Muscle layer of colon (tissue), 2 donors: ENCODE measurements around the gene GPX3.
A peak's percentile ranks its signal among the peaks of the same experiment; 100 is the strongest.

Experiments used
- H3K27ac ChIP-seq: one replicate; pipeline ENCODE4 v1.7.0; 2013; ENCODE audit warnings: low read depth, mild to moderate bottlenecking, low read length, moderate library complexity
- H3K27me3 ChIP-seq, 2 donors: one replicate each; pipeline ENCODE4 v1.7.0; 2013; ENCODE audit warnings: low read length in 2 of 2, mild to moderate bottlenecking in 2 of 2; ENCODE audit not compliant: insufficient read depth in 2 of 2, control insufficient read depth in 1 of 2
- H3K36me3 ChIP-seq: one replicate; pipeline ENCODE4 v1.7.0; 2013; ENCODE audit warnings: mild to moderate bottlenecking, low read length; ENCODE audit not compliant: insufficient read depth
- H3K4me1 ChIP-seq: one replicate; pipeline ENCODE4 v1.7.0; 2013; ENCODE audit warnings: mild to moderate bottlenecking, low read length; ENCODE audit not compliant: insufficient read depth
- H3K4me3 ChIP-seq, 2 donors: one replicate each; pipeline ENCODE4 v1.7.0; 2013; ENCODE audit warnings: low read length in 2 of 2, low read depth in 1 of 2, mild to moderate bottlenecking in 1 of 2, moderate library complexity in 1 of 2
- H3K9ac ChIP-seq: one replicate; pipeline ENCODE4 v1.7.0; 2013; ENCODE audit warnings: low read length
- H3K9me3 ChIP-seq: one replicate; pipeline ENCODE4 v1.7.0; 2013; ENCODE audit warnings: mild to moderate bottlenecking, low read length
- donor health status: abdominal sarcoma.
- donor health status: Adenocarcinoma of cecum.

Gene GPX3

DNA sequence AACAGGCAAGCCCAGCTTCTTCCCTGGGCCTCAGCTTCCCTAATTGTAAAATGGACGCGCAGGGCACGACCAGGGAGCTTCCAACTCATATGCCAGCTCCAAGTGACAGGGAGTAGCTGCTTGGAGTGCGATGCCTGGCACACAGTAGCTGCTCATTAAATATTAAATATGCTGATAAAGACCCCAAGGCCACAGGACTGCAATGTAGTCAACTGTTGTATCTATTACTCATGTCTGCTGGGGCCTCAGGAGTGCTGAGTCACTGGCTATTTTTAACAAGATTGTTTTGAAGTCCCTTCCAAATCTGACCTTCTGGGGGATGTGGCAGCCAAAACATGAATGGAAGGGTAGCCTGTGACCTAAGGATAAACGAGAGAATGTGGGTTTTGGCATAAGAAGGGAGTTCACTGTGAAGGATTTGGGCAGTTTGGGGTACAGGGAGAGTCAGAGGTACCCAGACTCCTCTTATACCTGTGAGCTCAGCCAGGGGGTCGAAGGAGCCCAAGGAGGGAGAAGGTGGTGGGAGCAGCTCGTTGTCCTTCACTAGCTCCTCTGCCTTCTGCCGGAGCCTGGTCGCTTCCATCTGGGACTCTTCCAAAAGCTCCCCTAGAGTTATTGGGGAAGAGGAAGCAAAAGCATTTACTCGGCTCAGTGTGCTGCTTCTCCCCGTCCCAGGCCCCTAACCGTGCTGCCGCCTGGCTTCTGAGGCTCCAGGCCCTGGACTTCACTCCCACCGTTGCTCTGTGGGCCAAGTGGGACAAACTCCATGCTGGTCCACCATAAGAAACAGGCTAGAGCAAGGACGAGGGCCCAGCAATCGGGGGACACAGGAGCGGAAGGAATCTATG, 43.0 kb downstream of the GPX3 start:
- Histone ChIP-seq H3K4me3 (peak overlapping the region in 1 of 2 donors; percentile 12), H3K36me3 (peaks cover 31% of the 10 kb centered on the region), H3K27ac (peak overlapping the region; percentile 61), H3K9me3 (no peaks in the 10 kb centered on the region), H3K4me1 (peaks cover 66% of the 10 kb centered on the region), H3K9ac (no peak overlapping the region), H3K27me3 (no peaks in the 10 kb centered on the region)

DNA sequence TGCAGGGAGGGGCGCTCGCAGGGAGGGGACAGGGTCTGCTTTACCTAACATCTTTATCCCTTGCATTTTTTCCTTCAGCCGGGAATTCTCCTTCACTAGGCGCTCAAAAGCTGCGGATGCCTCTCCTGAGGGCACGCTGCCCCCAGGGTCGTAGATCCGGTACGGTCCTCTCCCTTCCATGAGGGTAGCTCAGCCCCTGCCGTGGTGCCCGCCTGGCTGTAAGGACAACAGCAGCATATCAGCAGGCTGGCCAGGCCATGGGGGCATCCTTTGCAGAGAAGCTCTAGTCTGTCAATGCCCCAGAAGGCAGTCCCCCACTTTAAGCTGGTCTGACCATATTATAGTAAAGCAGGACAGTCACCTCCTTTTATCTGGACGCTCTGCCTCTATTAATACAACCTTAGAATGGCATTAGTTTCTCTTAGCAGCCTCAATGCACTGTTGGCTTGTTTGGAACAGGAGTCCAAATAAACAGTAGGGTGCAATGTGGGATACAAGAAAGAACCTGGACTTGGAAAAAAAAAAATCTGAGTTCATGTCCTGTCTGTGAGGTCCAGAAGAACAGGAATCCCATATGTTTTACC, 44.6 kb downstream of the GPX3 start:
- Histone ChIP-seq H3K36me3 (peaks cover 18% of the 10 kb centered on the region), H3K27ac (no peak overlapping the region), H3K9me3 (no peaks in the 10 kb centered on the region), H3K9ac (no peak overlapping the region), H3K4me1 (peaks cover 70% of the 10 kb centered on the region), H3K4me3 (no peak overlapping the region), H3K27me3 (no peaks in the 10 kb centered on the region)

DNA sequence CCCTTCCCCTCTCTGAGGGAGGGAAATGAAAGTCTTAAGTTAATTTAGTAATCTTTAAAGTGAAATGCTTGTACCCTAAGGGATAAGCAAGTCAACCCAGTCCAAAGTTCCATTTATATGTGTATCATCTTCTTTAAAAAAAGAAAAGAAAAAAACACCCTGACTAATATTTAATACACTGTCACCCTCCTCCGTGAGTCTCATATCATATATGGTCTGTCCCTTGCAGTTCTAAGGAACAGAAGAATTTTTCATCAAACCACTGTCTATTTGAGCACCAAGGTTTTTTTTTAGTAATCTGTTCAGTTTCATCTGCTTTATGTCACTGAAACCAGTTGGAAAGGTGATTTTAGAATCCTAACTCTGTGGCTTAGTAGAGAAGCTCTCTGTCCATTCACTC, 45.2 kb downstream of the GPX3 start:
- Histone ChIP-seq H3K36me3 (peaks cover 18% of the 10 kb centered on the region), H3K27ac (no peak overlapping the region), H3K4me1 (peaks cover 66% of the 10 kb centered on the region), H3K4me3 (no peak overlapping the region), H3K27me3 (no peaks in the 10 kb centered on the region), H3K9ac (no peak overlapping the region), H3K9me3 (no peaks in the 10 kb centered on the region)

DNA sequence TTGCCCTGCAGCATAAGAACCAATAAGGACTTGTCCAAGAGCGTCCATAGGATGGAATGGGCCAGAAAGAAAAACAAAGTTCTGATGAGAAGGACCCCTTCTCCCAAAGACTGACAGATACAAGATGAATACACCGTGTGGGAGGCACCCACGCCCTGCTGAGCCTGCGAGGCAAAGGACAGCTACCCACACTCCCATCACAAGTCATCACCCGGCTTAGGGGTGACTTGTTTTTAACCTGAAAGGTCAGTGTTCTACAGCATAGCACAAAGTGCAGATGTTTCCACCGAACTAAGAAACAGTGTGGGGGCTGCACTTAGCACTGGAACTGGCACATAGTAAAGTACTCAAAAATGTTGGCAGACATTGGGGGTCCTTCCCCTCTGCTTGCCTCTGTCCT, 46.5 kb downstream of the GPX3 start:
- H3K36me3 ChIP-seq = peaks cover 8% of the 10 kb centered on the region
- H3K4me1 ChIP-seq = peaks cover 69% of the 10 kb centered on the region
- no peaks in the 10 kb centered on the region for H3K27me3 ChIP-seq
- no peak overlapping the region for H3K9ac ChIP-seq
- no peaks in the 10 kb centered on the region for H3K9me3 ChIP-seq
- H3K27ac ChIP-seq = no peak overlapping the region
- H3K4me3 ChIP-seq = no peak overlapping the region

DNA sequence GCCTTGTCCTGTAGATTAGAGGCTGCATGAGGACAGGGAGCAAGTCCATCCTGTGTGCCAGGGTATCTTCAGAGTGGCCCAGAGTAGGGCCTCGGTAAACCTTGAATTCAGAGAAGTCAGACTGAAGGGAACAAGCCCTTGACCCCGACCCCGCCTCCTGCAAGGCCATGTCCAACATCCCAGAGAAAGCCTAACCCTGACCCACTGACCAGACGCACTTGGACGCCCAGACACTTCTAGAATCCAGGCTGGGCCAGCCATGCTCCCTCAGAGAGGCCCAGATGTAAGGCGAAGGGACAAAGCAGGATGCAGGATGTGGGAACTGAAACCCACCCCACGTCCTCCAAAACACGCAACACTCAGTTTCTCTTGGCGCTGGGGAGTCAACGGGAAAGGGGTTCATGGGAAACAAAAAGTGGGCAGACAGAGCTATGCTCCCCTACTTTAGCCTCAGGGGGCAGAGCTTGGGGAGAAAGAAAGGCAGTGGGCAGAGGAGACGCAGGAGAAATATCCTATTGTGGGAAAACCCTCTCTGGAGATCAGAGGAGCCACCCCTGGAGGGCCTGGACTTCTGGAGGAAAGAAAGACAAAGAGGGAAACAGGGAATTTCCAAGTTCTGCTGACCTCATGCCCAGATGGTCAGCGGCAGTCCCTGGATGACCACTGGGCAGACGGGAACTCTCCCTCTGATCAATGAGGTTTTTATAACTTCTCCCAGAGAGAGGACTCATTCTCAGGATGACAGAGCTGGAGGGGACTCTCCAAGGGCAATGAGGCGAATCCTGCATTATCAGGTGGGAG, 47.4 kb downstream of the GPX3 start:
- no peaks in the 10 kb centered on the region for H3K36me3 ChIP-seq
- peak overlapping the region; percentile 67 for H3K27ac ChIP-seq
- peaks cover 60% of the 10 kb centered on the region for H3K4me1 ChIP-seq

DNA sequence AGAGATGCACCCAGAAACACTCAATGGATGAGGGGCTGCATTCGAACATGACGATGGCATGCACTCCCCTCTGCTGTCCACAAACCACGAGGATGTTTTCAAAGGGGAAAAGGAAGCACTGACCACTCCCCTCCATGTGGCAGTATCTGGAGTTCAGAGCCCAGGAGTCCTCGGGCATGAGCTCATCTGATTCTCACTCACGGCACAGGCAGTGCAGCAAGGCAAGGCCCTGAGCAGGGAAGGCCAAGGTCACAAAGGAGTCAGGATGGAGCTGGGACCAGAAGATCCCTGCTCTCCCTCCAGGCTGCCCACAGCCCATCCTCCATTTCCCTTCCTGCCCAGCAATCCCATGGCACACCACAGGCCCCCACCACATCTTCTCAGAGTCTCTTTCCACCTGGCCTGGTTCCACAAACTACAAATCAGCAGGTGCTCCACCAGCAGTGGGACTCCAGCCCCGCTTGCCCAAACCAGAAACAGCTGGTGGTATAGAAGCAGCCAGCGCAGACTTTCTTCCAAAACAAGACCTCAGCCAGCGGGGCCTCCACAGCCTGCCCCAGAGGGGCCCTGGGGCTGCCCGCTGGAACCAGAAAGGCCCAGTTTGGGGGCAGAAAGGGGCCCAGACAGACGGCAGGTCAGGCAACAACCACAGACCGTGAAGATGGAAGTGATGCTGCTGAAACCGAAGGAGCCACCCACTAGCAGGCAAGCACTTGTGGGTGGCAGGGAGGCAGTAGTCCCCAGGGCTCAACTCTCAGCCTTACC, 48.2 kb downstream of the GPX3 start:
- H3K4me3 ChIP-seq = no peak overlapping the region
- peak overlapping the region; percentile 67 for H3K27ac ChIP-seq
- H3K27me3 ChIP-seq = no peaks in the 10 kb centered on the region
- H3K4me1 ChIP-seq = peaks cover 52% of the 10 kb centered on the region
- H3K9me3 ChIP-seq = no peaks in the 10 kb centered on the region
- H3K9ac ChIP-seq = no peak overlapping the region
- H3K36me3 ChIP-seq = no peaks in the 10 kb centered on the region

More for the DNA sequence above, 47.4 kb downstream of the GPX3 start:
- no peak overlapping the region for H3K4me3 ChIP-seq
- no peak overlapping the region for H3K9ac ChIP-seq
- H3K27me3 ChIP-seq = no peaks in the 10 kb centered on the region
- no peaks in the 10 kb centered on the region for H3K9me3 ChIP-seq

DNA sequence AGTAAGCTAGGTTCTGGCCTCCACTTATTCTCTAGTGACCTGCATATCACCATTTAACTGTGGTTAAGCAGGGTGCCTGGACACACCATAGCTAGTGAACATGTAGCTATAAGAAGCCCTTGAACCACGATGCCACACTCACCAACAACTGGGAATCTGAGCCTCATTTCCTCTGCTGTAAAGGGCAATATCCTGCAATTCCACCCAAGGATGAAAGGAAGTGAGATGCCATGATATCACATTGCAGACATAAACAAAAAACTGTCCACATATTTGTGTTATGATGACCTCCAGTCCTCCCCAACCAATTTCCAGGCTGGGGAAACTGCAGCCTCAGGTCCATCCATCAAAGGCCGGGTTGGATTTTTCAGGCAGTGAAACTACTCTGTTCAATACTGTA, 50.1 kb downstream of the GPX3 start:
- peaks cover 38% of the 10 kb centered on the region for H3K4me1 ChIP-seq
- H3K36me3 ChIP-seq = no peaks in the 10 kb centered on the region
- no peak overlapping the region for H3K4me3 ChIP-seq
- no peak overlapping the region for H3K27ac ChIP-seq
- H3K27me3 ChIP-seq = no peaks in the 10 kb centered on the region
- no peak overlapping the region for H3K9ac ChIP-seq
- H3K9me3 ChIP-seq = no peaks in the 10 kb centered on the region

DNA sequence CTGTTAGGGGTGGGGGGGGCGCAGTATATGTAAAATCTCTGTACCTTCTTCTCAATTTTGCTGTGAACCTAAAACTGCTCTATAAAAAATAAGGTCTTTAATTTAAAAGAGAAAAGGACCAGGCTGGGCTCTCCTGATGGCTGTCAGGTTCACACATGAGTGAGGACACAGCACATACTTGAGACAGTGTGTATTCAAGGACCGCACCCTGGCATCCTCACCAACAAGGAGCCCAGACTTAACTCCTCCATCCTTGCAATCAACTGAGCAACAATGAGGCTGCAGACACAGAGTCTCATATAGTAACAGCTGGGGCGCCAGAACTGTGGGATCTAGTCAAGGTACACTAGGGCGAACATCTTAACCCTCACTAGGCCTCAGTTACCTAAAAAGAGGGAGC, 50.6 kb downstream of the GPX3 start:
- Histone ChIP-seq H3K27me3 (no peaks in the 10 kb centered on the region), H3K9ac (no peak overlapping the region), H3K9me3 (no peaks in the 10 kb centered on the region), H3K36me3 (no peaks in the 10 kb centered on the region), H3K27ac (no peak overlapping the region), H3K4me3 (no peak overlapping the region), H3K4me1 (peaks cover 35% of the 10 kb centered on the region)

DNA sequence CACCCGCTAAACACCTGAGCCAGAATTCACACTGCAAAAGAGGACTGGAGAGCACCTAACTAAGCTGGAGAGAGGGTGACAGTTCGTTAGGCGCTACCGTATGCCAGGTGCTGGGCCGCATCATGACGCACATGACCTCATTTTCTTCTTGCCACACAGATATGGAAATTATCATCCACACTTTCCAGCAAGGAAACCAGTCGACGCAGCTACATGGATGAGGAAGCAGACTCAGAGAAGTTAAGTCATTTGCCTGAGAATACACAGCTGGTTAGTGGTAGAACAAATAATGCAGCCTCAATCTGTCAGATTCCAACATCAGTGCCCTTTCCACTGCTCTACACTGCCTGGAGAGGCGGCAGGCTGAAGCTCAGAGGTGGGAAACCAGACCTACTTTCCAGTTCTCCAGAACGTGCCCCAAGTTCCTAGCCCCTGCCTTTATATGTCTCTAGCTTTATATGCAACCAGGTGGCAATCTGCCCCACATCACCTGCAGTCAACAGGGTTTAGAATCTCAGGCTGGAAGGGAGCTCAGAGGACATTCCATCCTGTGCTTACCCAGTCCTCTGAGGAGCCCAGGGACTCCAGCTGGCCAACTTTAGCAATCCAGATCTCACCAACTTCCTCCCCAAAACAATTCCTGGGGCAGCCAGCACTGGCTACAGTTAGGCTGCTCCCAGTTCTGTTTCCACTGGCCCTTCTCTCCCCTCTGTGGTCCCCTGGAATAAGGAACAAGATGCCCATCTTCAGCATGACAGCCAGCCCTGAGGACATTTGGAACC, 51.6 kb downstream of the GPX3 start:
- Histone ChIP-seq H3K36me3 (no peaks in the 10 kb centered on the region), H3K9me3 (no peaks in the 10 kb centered on the region), H3K4me1 (peaks cover 29% of the 10 kb centered on the region), H3K9ac (no peak overlapping the region), H3K4me3 (no peak overlapping the region), H3K27me3 (no peaks in the 10 kb centered on the region), H3K27ac (no peak overlapping the region)

DNA sequence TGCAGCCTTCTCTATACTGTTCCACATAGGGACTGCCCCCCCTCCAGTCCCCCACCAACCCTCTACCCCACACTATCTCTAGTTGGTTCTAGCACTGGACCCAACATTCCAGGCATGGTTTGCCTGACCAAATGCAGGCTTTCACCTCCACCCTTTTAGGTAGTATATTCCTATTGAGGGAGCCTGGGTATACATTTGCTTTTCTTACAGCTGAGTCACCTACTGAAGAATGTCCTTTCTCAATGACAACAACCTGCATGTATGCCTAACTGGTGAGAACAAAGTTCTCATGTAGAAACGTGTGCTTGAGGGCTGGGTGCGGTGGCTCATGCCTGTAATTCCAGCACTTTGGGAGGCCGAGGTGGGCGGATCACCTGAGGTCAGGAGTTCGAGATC, 52.2 kb downstream of the GPX3 start:
- Histone ChIP-seq H3K9ac (no peak overlapping the region), H3K9me3 (no peaks in the 10 kb centered on the region), H3K36me3 (no peaks in the 10 kb centered on the region), H3K27me3 (no peaks in the 10 kb centered on the region), H3K4me3 (no peak overlapping the region), H3K27ac (no peak overlapping the region), H3K4me1 (peaks cover 29% of the 10 kb centered on the region)
